Gastroesophageal sphincter (tissue), 3 donors: Measurements from ENCODE around the gene PSG5.
"Not testable (repeated sequence)": the region's sequence is repeated elsewhere in the genome, so short reads cannot be mapped to it uniquely, and the experiment has no call there.

ENCODE experiments used
- CTCF ChIP-seq, 4 experiments: fragments of 200-600 bp in 2 of 4; fragments of 450-650 bp in 2 of 4; sonication (generic) in 1 of 4; IDR thresholded peaks; one replicate each; pipeline ENCODE4 v1.5.1; 2017 to 2019; ENCODE audit warnings: antibody characterized with exemption in 4 of 4, mild to moderate bottlenecking in 2 of 4, moderate library complexity in 2 of 4
- EP300 ChIP-seq: sonication (generic); formaldehyde crosslinking; IDR thresholded peaks from one replicate; pipeline ENCODE4 v1.6.1; 2017; ENCODE audit warnings: antibody characterized with exemption, mild to moderate bottlenecking
- POLR2A ChIP-seq, 2 donors: fragments of 450-650 bp; IDR thresholded peaks; one replicate each; pipeline ENCODE4 v1.6.1; 2017; ENCODE audit warnings: antibody characterized with exemption in 2 of 2, mild to moderate bottlenecking in 2 of 2, moderate library complexity in 1 of 2

- not testable (repeated sequence) for TF ChIP-seq CTCF (IDR thresholded peaks at IDR 0.05); POLR2A (IDR thresholded peaks at IDR 0.05); EP300
These were observed 19.3 kb upstream of the PSG5 start, which contains the start of gene PSG4 for GRCh38 chr19:43205471-43206105.
